Measurements from ENCODE around the gene PHF21A.

The PHF21A gene

GRCh38 chr11:45918962-45919675 lies 202.1 kb downstream of the PHF21A start:
- peaks cover 10% of the 10 kb centered on the region for H3F3A ChIP-seq (ENCODE audit: insufficient read depth)
- peak overlapping the region; percentile 95 for H3K9ac ChIP-seq (ENCODE audit: low read length)
- H3K9me2 ChIP-seq (replicated peaks; ENCODE audit: insufficient read depth, low read length): no peaks in the 10 kb centered on the region
- H3K27ac ChIP-seq (ENCODE audit: low read depth, low read length): peak overlapping the region; percentile 87
- no peaks in the 10 kb centered on the region for H3K27me3 ChIP-seq (ENCODE audit: low read length)
- no peaks in the 10 kb centered on the region for H3K9me3 ChIP-seq (ENCODE audit: insufficient read depth, low read length)
- H3K79me2 ChIP-seq (ENCODE audit: insufficient read depth, low read length): peaks cover 16% of the 10 kb centered on the region
- no peaks in the 10 kb centered on the region for H4K20me1 ChIP-seq (ENCODE audit: low read depth, low read length)
- TF ChIP-seq, protein P1, sequence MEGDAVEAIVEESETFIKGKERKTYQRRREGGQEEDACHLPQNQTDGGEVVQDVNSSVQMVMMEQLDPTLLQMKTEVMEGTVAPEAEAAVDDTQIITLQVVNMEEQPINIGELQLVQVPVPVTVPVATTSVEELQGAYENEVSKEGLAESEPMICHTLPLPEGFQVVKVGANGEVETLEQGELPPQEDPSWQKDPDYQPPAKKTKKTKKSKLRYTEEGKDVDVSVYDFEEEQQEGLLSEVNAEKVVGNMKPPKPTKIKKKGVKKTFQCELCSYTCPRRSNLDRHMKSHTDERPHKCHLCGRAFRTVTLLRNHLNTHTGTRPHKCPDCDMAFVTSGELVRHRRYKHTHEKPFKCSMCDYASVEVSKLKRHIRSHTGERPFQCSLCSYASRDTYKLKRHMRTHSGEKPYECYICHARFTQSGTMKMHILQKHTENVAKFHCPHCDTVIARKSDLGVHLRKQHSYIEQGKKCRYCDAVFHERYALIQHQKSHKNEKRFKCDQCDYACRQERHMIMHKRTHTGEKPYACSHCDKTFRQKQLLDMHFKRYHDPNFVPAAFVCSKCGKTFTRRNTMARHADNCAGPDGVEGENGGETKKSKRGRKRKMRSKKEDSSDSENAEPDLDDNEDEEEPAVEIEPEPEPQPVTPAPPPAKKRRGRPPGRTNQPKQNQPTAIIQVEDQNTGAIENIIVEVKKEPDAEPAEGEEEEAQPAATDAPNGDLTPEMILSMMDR (IDR thresholded peaks at IDR 0.05; ENCODE audit: insufficient read depth, low read length, poor library complexity, severe bottlenecking): no peak
- no peak for TF ChIP-seq EZH2phosphoT487 (conservative IDR thresholded peaks at IDR 0.05; ENCODE audit: low read length)
- H3K36me3 ChIP-seq (ENCODE audit: low read length): no peaks in the 10 kb centered on the region
- H2AFZ ChIP-seq (ENCODE audit: low read depth, low read length, severe bottlenecking): peak overlapping the region; percentile 71
- H3K4me3 ChIP-seq (ENCODE audit: insufficient read depth, low read length, poor library complexity, severe bottlenecking): peak overlapping the region; percentile 96
- peak overlapping the region; percentile 78 for H3K4me2 ChIP-seq (ENCODE audit: low read depth, low read length, poor library complexity, severe bottlenecking)

GRCh38 chr11:45918331-45918941 lies 202.8 kb downstream of the PHF21A start:
- Histone ChIP-seq H3K4me3 (ENCODE audit: insufficient read depth, low read length, poor library complexity, severe bottlenecking) (peak overlapping the region; percentile 96), H3K27me3 (ENCODE audit: low read length) (no peaks in the 10 kb centered on the region), H3K27ac (ENCODE audit: low read depth, low read length) (peak overlapping the region; percentile 87), H3K9me3 (ENCODE audit: insufficient read depth, low read length) (no peaks in the 10 kb centered on the region), H3K36me3 (ENCODE audit: low read length) (no peaks in the 10 kb centered on the region), H3K4me2 (ENCODE audit: low read depth, low read length, poor library complexity, severe bottlenecking) (peak overlapping the region; percentile 78), H3F3A (ENCODE audit: insufficient read depth) (peaks cover 10% of the 10 kb centered on the region), H2AFZ (ENCODE audit: low read depth, low read length, severe bottlenecking) (peak overlapping the region; percentile 71), H3K79me2 (ENCODE audit: insufficient read depth, low read length) (peaks cover 16% of the 10 kb centered on the region), H3K9ac (ENCODE audit: low read length) (peak overlapping the region; percentile 95), H3K9me2 (replicated peaks; ENCODE audit: insufficient read depth, low read length) (no peaks in the 10 kb centered on the region), H4K20me1 (ENCODE audit: low read depth, low read length) (no peaks in the 10 kb centered on the region)
- TF ChIP-seq, protein P1 (IDR thresholded peaks at IDR 0.05; ENCODE audit: insufficient read depth, low read length, poor library complexity, severe bottlenecking): no peak
- no peak for TF ChIP-seq EZH2phosphoT487 (conservative IDR thresholded peaks at IDR 0.05; ENCODE audit: low read length)

DNA sequence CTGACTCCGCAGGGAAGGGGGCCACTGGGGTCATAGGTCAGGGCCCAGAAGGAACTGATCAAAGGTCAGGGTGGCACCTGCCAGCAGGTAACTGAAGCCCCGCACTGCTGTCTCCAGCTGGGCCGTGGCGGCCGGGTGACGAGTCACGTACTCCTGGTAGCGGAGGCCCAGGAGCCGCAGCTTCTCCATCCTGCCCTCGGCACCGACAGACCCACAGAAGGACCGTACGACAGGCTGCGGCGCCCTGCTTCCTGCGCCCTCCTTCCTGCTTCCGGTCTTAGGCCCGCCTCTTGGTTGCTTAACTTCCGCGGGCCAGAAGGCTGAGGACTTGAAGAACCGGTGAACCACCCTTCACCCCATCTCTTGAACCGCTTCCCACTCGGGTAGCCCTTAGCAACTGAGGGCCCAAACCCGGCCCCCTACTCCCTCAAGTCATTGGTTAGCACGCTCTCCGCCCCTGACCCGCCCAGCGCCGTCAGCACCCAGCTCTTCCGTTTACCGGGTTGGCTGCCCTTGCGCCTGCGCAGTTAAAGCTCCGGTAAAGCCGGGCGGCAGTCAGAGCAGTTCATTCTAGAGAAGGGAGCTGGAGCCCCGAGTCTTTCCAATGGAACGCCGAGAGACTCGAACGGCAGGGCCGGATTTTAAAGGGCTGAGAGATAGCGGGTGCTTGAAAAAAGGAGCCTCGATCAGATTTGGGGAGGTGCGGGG lies 203.5 kb downstream of the PHF21A start, which contains the start of gene PEX16:
Gene PEX16 (minus strand): TSS at position 255 of the 708 bp plus-strand sequence. CDS start 66 bp downstream, at position 189.
- no peaks in the 10 kb centered on the region for H3K9me2 ChIP-seq (replicated peaks; ENCODE audit: insufficient read depth, low read length)
- peak within 1 kb of the TSS; percentile 71 for H2AFZ ChIP-seq (ENCODE audit: low read depth, low read length, severe bottlenecking)
- H3K4me3 ChIP-seq (ENCODE audit: insufficient read depth, low read length, poor library complexity, severe bottlenecking): peak within 1 kb of the TSS; percentile 96
- H3K36me3 ChIP-seq (ENCODE audit: low read length): no peaks in the 10 kb centered on the region
- H3K4me2 ChIP-seq (ENCODE audit: low read depth, low read length, poor library complexity, severe bottlenecking): peak within 1 kb of the TSS; percentile 78
- peaks cover 16% of the 10 kb centered on the region for H3K79me2 ChIP-seq (ENCODE audit: insufficient read depth, low read length)
- peak within 1 kb of the TSS; percentile 87 for H3K27ac ChIP-seq (ENCODE audit: low read depth, low read length)
- H3K9ac ChIP-seq (ENCODE audit: low read length): peak within 1 kb of the TSS; percentile 95
- no peaks in the 10 kb centered on the region for H3K27me3 ChIP-seq (ENCODE audit: low read length)
- no peaks in the 10 kb centered on the region for H4K20me1 ChIP-seq (ENCODE audit: low read depth, low read length)
- no peaks in the 10 kb centered on the region for H3K9me3 ChIP-seq (ENCODE audit: insufficient read depth, low read length)
- TF ChIP-seq EZH2phosphoT487 (conservative IDR thresholded peaks at IDR 0.05; ENCODE audit: low read length): no peak
- TF ChIP-seq, protein P1 (IDR thresholded peaks at IDR 0.05; ENCODE audit: insufficient read depth, low read length, poor library complexity, severe bottlenecking): no peak
- H3F3A ChIP-seq (ENCODE audit: insufficient read depth): peaks cover 10% of the 10 kb centered on the region
